GM23248 (cell line): ENCODE measurements around the gene AMOTL1.

Experiments
- EZH2 ChIP-seq: fragments of 200-600 bp; sonication (generic); IDR thresholded peaks from 2 replicates; pipeline ENCODE4 v1.6.1; 2018; ENCODE audit warnings: antibody characterized with exemption, mild to moderate bottlenecking; ENCODE audit not compliant: insufficient read depth, poor library complexity, severe bottlenecking
- EZH2phosphoT487 ChIP-seq: fragments of 200-600 bp; sonication (generic); IDR thresholded peaks from 2 replicates; pipeline ENCODE4 v1.6.1; 2018; ENCODE audit warnings: antibody characterized with exemption, moderate library complexity, mild to moderate bottlenecking, low read depth; ENCODE audit not compliant: insufficient read depth

- TF ChIP-seq EZH2phosphoT487, result no peak
- no peak for TF ChIP-seq EZH2
Measured at GRCh38 chr11:94770563-94771120, 2.5 kb downstream of the AMOTL1 start.
